ENCODE results near the gene CTR9.

The CTR9 gene

GRCh38 chr11:10828402-10828801 is 77.4 kb downstream of the CTR9 start:
- no peak for DNase-seq (ENCODE audit: low read depth)
- H3K4me3 ChIP-seq (ENCODE audit: low read depth, low read length) = no peak overlapping the region
- TF ChIP-seq CTCF (IDR thresholded peaks at IDR 0.05; ENCODE audit: low read depth, low read length, missing control alignments) = no peak

GRCh38 chr11:10829139-10829538 is 78.1 kb downstream of the CTR9 start:
- no peak for DNase-seq (ENCODE audit: low read depth)
- H3K4me3 ChIP-seq (ENCODE audit: low read depth, low read length) = no peak overlapping the region
- no peak for TF ChIP-seq CTCF (IDR thresholded peaks at IDR 0.05; ENCODE audit: low read depth, low read length, missing control alignments)

All from GM12864 (cell line).